Measurements from ENCODE around the gene SPG21.

SPG21 gene

GRCh38 chr15:64934023-64934422 is 55.7 kb downstream of the SPG21 start:
- no peak for DNase-seq

- DNase-seq = no peak
These were observed 58.3 kb downstream of the SPG21 start for GRCh38 chr15:64931381-64931780.

- no peak for DNase-seq
These were observed 58.8 kb downstream of the SPG21 start for GRCh38 chr15:64930778-64931371.

GRCh38 chr15:64930019-64930652 is 59.6 kb downstream of the SPG21 start:
- no peak for DNase-seq

GRCh38 chr15:64928626-64929220 is 61.0 kb downstream of the SPG21 start:
- no peak for DNase-seq

GRCh38 chr15:64926661-64927060 is 63.1 kb downstream of the SPG21 start:
- DNase-seq = no peak

- no peak for DNase-seq
These were observed 64.1 kb downstream of the SPG21 start for GRCh38 chr15:64925335-64926330.

- DNase-seq = no peak
These were observed 66.2 kb downstream of the SPG21 start for GRCh38 chr15:64923546-64923945.

- DNase-seq = no peak
These were observed 68.0 kb downstream of the SPG21 start for GRCh38 chr15:64921711-64922110.

GRCh38 chr15:64919721-64920120 is 70.0 kb downstream of the SPG21 start:
- no peak for DNase-seq

- DNase-seq = no peak
These were observed 72.5 kb downstream of the SPG21 start for GRCh38 chr15:64917211-64917610.

- no peak for DNase-seq
These were observed 73.3 kb downstream of the SPG21 start for GRCh38 chr15:64916365-64916764.

GRCh38 chr15:64915518-64916227 is 74.0 kb downstream of the SPG21 start:
- DNase-seq = no peak
